ENCODE results near the gene SEC63.
"Not testable (repeated sequence)": the region's sequence is repeated elsewhere in the genome, so short reads cannot be mapped to it uniquely, and the experiment has no call there.

Gene SEC63

GRCh38 chr6:107971181-107971580 is 13.2 kb upstream of the SEC63 start:
- DNase-seq, result no peak

- DNase-seq, result no peak
Measured at GRCh38 chr6:107970255-107970654, 12.2 kb upstream of the SEC63 start.

- DNase-seq, result no peak
Measured at GRCh38 chr6:107968081-107968480, 10.1 kb upstream of the SEC63 start.

GRCh38 chr6:107965746-107966145 is 7.7 kb upstream of the SEC63 start:
- DNase-seq, result no peak

- DNase-seq, result no peak
Measured at GRCh38 chr6:107962723-107963122, 4.7 kb upstream of the SEC63 start.

- DNase-seq, result no peak
Measured at GRCh38 chr6:107959392-107959791, 1.4 kb upstream of the SEC63 start.

- not testable (repeated sequence) for DNase-seq
Measured at GRCh38 chr6:107958689-107959362, 818 bp upstream of the SEC63 start.

GRCh38 chr6:107957308-107957908 is 600 bp downstream of the SEC63 start:
- DNase-seq, result peak; percentile 64 to 69

- DNase-seq, result peak in 1 of 2 donors; percentile 4
Measured at GRCh38 chr6:107956586-107957307, 1.3 kb downstream of the SEC63 start.

GRCh38 chr6:107956181-107956580 is 1.8 kb downstream of the SEC63 start:
- DNase-seq, result no peak

- DNase-seq, result not testable (repeated sequence)
Measured at GRCh38 chr6:107953858-107954414, 4.1 kb downstream of the SEC63 start.

GRCh38 chr6:107943626-107944439 is 14.2 kb downstream of the SEC63 start:
- no peak for DNase-seq

- DNase-seq, result no peak
Measured at GRCh38 chr6:107942142-107942541, 15.9 kb downstream of the SEC63 start.

- DNase-seq, result no peak
Measured at GRCh38 chr6:107941627-107942026, 16.4 kb downstream of the SEC63 start.

GRCh38 chr6:107941199-107941598 is 16.8 kb downstream of the SEC63 start:
- no peak for DNase-seq

GRCh38 chr6:107936910-107937292 is 21.1 kb downstream of the SEC63 start:
- not testable (repeated sequence) for DNase-seq

- DNase-seq, result no peak
Measured at GRCh38 chr6:107936162-107936909, 21.7 kb downstream of the SEC63 start.

- DNase-seq, result not testable (repeated sequence)
Measured at GRCh38 chr6:107934229-107934628, 23.8 kb downstream of the SEC63 start.

GRCh38 chr6:107932580-107932979 is 25.4 kb downstream of the SEC63 start:
- DNase-seq, result no peak

- DNase-seq, result no peak
Measured at GRCh38 chr6:107931894-107932293, 26.1 kb downstream of the SEC63 start.

- no peak for DNase-seq
Measured at GRCh38 chr6:107928984-107929383, 29.0 kb downstream of the SEC63 start.

Data from CD4-positive, alpha-beta T cell treated with Interleukin-1 beta for 1 hour (primary cell).